Keratinocyte (primary cell): Measurements from ENCODE around the gene PRKAB2. TPM values are rescaled to one million over a fixed set of nuclear protein-coding genes. Genes with fewer than 3 reads are reported as not detected.
A peak's percentile ranks its signal among the peaks of the same experiment; 100 is the strongest.

Experiments
- DNase-seq: peaks from one replicate; pipeline ENCODE4 v3.0.0-alpha.2; 2011; ENCODE audit warnings: low read depth, missing footprints, low spot score
- FAIRE-seq: peaks from 2 replicates; lab custom pipeline; 2011; peaks lifted over from hg19 to GRCh38; lab: Jason Lieb, UNC
- H2AFZ ChIP-seq: 2 replicates; pipeline ENCODE4 v1.6.0; 2012; ENCODE audit warnings: low read length, control low read depth, inconsistent platforms; ENCODE audit not compliant: control insufficient read depth
- H3K27ac ChIP-seq: 2 replicates; pipeline ENCODE4 v1.5.1; 2011; ENCODE audit warnings: low read length; ENCODE audit not compliant: control insufficient read depth, insufficient read depth
- H3K27me3 ChIP-seq: 3 replicates; pipeline ENCODE4 v1.6.0; 2011; ENCODE audit warnings: low read length; ENCODE audit not compliant: control insufficient read depth, insufficient read depth; ENCODE audit errors: extremely low read depth
- H3K36me3 ChIP-seq, 2 experiments: 2 replicates in 1 of 2; 3 replicates in 1 of 2; pipeline ENCODE4 v1.5.1; 2011; ENCODE audit warnings: low read length in 2 of 2, mild to moderate bottlenecking in 1 of 2; ENCODE audit not compliant: control insufficient read depth in 2 of 2, insufficient read depth in 2 of 2; ENCODE audit errors: extremely low read depth in 1 of 2
- H3K4me1 ChIP-seq: 3 replicates; pipeline ENCODE4 v1.5.1; 2011; ENCODE audit warnings: low read length; ENCODE audit not compliant: control insufficient read depth, insufficient read depth; ENCODE audit errors: extremely low read depth
- H3K4me2 ChIP-seq: 3 replicates; pipeline ENCODE4 v1.6.0; 2011; ENCODE audit warnings: low read depth, low read length; ENCODE audit not compliant: control insufficient read depth, insufficient read depth; ENCODE audit errors: extremely low read depth
- H3K4me3 ChIP-seq, 3 experiments: fragments of 200-600 bp in 1 of 3; sonication (generic) in 1 of 3; 2 replicates in 2 of 3; 3 replicates in 1 of 3; pipeline ENCODE4 v1.5.1; 2011 to 2016; ENCODE audit warnings: low read length in 3 of 3, mild to moderate bottlenecking in 3 of 3, control low read depth in 2 of 3, inconsistent platforms in 1 of 3, low read depth in 1 of 3, mixed read lengths in 1 of 3, mixed run types in 1 of 3, moderate library complexity in 1 of 3; ENCODE audit not compliant: control insufficient read depth in 2 of 3, insufficient read depth in 2 of 3; ENCODE audit errors: extremely low read depth in 1 of 3
- H3K79me2 ChIP-seq: 2 replicates; pipeline ENCODE4 v1.6.0; 2012; ENCODE audit warnings: low read length; ENCODE audit not compliant: control insufficient read depth, insufficient read depth
- H3K9ac ChIP-seq: 3 replicates; pipeline ENCODE4 v1.6.0; 2011; ENCODE audit warnings: low read length; ENCODE audit not compliant: control insufficient read depth, insufficient read depth; ENCODE audit errors: extremely low read depth
- H3K9me1 ChIP-seq: 3 replicates; pipeline ENCODE4 v1.6.0; 2011; ENCODE audit warnings: low read length; ENCODE audit not compliant: control insufficient read depth, insufficient read depth; ENCODE audit errors: extremely low read depth
- H3K9me3 ChIP-seq: 2 replicates; pipeline ENCODE4 v1.5.1; 2012; ENCODE audit warnings: low read depth, low read length; ENCODE audit not compliant: control insufficient read depth
- H4K20me1 ChIP-seq: 3 replicates; pipeline ENCODE4 v1.6.0; 2011; ENCODE audit warnings: low read length; ENCODE audit not compliant: control insufficient read depth, insufficient read depth; ENCODE audit errors: extremely low read depth
- EZH2 ChIP-seq: IDR thresholded peaks from one replicate; pipeline ENCODE4 v1.6.1; 2012; ENCODE audit warnings: inconsistent platforms, mild to moderate bottlenecking, low read length, moderate library complexity
- dilution Hi-C: fragments of 300-500 bp; cut with MboI; formaldehyde crosslinking; loops from one replicate; pipeline ENCODE4 v1.7.0; 2020; ENCODE audit warnings: low sequenced_read_pairs; ENCODE audit not compliant: extremely low pct_ligation_motif_present
- polyA plus RNA-seq, 5 experiments: library from polyadenylated mRNA; depleted of rRNA in 3 of 5; stranded (reverse) in 3 of 5; stranded (forward) in 1 of 5; unstranded in 1 of 5; fragments of >200 nt; gene quantifications; 1 replicate in 1 of 5; 2 replicates in 3 of 5; 3 replicates in 1 of 5; pipeline versions ENCODE4 v1.2.1 to v1.2.3, GENCODE V29; 2011 to 2012; ENCODE audit warnings: missing spikeins in 2 of 5, low read depth in 1 of 5, low replicate concordance in 1 of 5
- TF ChIP-seq, protein P1 (sequence below), 3 experiments: IDR thresholded peaks in 1 of 3; conservative IDR thresholded peaks in 1 of 3; optimal IDR thresholded peaks in 1 of 3; 2 replicates in 2 of 3; 3 replicates in 1 of 3; pipeline versions ENCODE3 to v1.5.1; 2011; ENCODE audit warnings: low read length in 3 of 3, mild to moderate bottlenecking in 3 of 3, moderate library complexity in 2 of 3, control low read depth in 1 of 3, inconsistent platforms in 1 of 3; ENCODE audit not compliant: insufficient read depth in 2 of 3; ENCODE audit errors: extremely low read depth in 1 of 3

The PRKAB2 gene
- polyA plus RNA-seq, 1 donor (not counting 4 experiments of a cell fraction or from before 2014, with no cell fraction given): 39.9 TPM

DNA sequence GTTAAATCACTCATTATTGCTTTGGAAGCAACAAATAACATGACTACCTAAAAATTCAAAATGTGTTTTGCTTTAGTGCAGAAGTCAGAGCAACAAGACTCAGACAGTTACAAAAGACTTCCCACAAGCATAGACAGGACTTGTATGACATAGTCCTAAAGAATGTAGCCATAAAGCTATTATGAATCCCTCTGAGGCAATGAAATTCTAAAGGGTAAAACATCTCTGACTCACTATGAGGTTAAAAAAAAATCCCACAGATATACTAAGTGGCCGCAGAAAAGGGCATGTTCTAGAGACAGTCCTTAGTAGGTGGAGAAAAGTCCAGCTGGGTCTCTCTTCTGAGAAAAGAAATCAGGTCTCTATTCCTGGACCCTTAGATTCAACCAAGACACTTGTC lies 4.9 kb downstream of the PRKAB2 start:
- peak overlapping the region; percentile 81 for H3K27ac ChIP-seq
- FAIRE-seq: peak; percentile 79
- H3K4me1 ChIP-seq: peaks cover 55% of the 10 kb centered on the region

DNA sequence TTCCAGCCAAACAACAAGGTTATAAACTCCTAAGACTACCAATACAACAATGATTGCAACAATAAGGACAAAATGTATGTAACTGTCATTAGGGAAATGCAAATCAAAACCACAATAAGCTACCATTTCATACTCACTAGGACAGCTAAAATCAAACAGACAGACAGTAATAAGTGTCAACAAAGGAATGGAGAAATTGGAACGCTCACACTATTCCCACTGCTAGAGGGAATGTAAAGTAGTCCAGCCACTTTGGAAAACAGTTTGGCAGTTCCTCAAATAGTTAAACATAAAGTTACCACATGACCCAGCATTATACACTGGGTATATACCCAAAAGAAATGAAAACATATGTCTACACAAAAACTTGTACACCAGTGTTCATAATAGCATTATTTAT lies 9.3 kb downstream of the PRKAB2 start:
- TF ChIP-seq, protein P1, sequence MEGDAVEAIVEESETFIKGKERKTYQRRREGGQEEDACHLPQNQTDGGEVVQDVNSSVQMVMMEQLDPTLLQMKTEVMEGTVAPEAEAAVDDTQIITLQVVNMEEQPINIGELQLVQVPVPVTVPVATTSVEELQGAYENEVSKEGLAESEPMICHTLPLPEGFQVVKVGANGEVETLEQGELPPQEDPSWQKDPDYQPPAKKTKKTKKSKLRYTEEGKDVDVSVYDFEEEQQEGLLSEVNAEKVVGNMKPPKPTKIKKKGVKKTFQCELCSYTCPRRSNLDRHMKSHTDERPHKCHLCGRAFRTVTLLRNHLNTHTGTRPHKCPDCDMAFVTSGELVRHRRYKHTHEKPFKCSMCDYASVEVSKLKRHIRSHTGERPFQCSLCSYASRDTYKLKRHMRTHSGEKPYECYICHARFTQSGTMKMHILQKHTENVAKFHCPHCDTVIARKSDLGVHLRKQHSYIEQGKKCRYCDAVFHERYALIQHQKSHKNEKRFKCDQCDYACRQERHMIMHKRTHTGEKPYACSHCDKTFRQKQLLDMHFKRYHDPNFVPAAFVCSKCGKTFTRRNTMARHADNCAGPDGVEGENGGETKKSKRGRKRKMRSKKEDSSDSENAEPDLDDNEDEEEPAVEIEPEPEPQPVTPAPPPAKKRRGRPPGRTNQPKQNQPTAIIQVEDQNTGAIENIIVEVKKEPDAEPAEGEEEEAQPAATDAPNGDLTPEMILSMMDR (optimal IDR thresholded peaks at IDR 0.05 in 1 of 3, IDR thresholded peaks at IDR 0.05 in 1 of 3, conservative IDR thresholded peaks at IDR 0.05 in 1 of 3; ENCODE audit: extremely low read depth in 1 of 3, insufficient read depth in 2 of 3, low read length in 3 of 3): no peak
- no peak for TF ChIP-seq EZH2
- Histone ChIP-seq H3K4me1 (peaks cover 44% of the 10 kb centered on the region), H3K9me1 (peaks cover 2% of the 10 kb centered on the region), H3K79me2 (peaks cover 44% of the 10 kb centered on the region), H3K27me3 (no peaks in the 10 kb centered on the region), H3K36me3 (peaks cover 18 to 39% of the 10 kb centered on the region in 2 experiments), H3K4me2 (no peak overlapping the region), H3K9ac (no peak overlapping the region), H3K4me3 (no peak overlapping the region), H3K9me3 (no peaks in the 10 kb centered on the region), H3K27ac (peak overlapping the region; percentile 7), H4K20me1 (no peaks in the 10 kb centered on the region), H2AFZ (no peak overlapping the region)
- dilution Hi-C loops: no loop called here
- no peak for FAIRE-seq
- DNase-seq: no peak

More for the DNA sequence above, 4.9 kb downstream of the PRKAB2 start:
- Histone ChIP-seq H3K9ac (peak overlapping the region; percentile 52), H3K9me3 (no peaks in the 10 kb centered on the region), H3K9me1 (no peaks in the 10 kb centered on the region), H3K79me2 (peaks cover 71% of the 10 kb centered on the region), H3K27me3 (no peaks in the 10 kb centered on the region), H4K20me1 (no peaks in the 10 kb centered on the region), H3K36me3 (peaks cover 1 to 11% of the 10 kb centered on the region in 2 experiments), H2AFZ (no peak overlapping the region), H3K4me3 (peak overlapping the region in 1 of 3 experiments; percentile 48), H3K4me2 (peak overlapping the region; percentile 68)
- TF ChIP-seq, protein P1 (optimal IDR thresholded peaks at IDR 0.05 in 1 of 3, IDR thresholded peaks at IDR 0.05 in 1 of 3, conservative IDR thresholded peaks at IDR 0.05 in 1 of 3; ENCODE audit: extremely low read depth in 1 of 3, insufficient read depth in 2 of 3, low read length in 3 of 3): no peak
- TF ChIP-seq EZH2: no peak
- dilution Hi-C loops: no loop called here
- DNase-seq: peak; percentile 82
